ENCODE data around the gene MEG3. TPM values are rescaled to one million over a fixed set of nuclear protein-coding genes. Genes with fewer than 3 reads are reported as not detected.

The MEG3 gene
- total and polyA plus RNA-seq, 2 experiments from 2014 or later = not detected

DNA sequence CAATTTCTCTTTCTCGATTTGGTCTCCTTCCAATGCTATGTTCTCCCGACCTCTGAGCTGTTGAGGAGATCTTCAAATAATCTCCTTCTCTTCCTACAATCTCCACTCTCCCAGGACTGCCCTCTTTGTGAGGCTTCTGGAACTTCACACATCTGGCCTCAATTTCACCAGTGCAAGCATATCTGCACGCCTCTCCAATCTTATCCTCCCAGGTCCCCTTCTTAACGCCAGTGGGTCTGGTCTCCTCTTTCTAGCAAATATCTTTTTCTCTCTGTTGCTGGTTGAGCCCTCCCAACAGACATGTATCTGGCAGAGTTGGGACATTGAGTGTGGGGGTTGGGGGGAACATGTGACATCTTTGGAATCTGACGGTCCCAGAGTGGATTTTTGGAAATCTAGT lies 59.7 kb downstream of the MEG3 start:
- no peaks in the 10 kb centered on the region for H4K20me1 ChIP-seq (replicated peaks; ENCODE audit: insufficient read depth)
- no peak overlapping the region for H3K4me2 ChIP-seq
- Mint-ChIP-seq H3K9me3 (peaks cover 20% of the 10 kb centered on the region), H3K27me3 (ENCODE audit: insufficient read depth, low read depth, poor library complexity) (peaks cover 6% of the 10 kb centered on the region), H3K27ac (no peak overlapping the region), H3K36me3 (ENCODE audit: low read depth) (peaks cover 2% of the 10 kb centered on the region; the same call in 2 of the 3 replicates), H3K4me1 (peaks cover 17% of the 10 kb centered on the region), H3K4me3 (no peak overlapping the region)
- no peaks in the 10 kb centered on the region for H3K79me2 ChIP-seq (replicated peaks; ENCODE audit: insufficient read depth)
- ATAC-seq (no peak), DNase-seq (ENCODE audit: low spot score) (no peak)
- no peaks in the 10 kb centered on the region for H3K27me3 ChIP-seq (ENCODE audit: insufficient read depth)
- no peaks in the 10 kb centered on the region for H3F3A ChIP-seq (replicated peaks; ENCODE audit: low read depth)
- H3K9me2 ChIP-seq (ENCODE audit: insufficient read depth) = peaks cover 4% of the 10 kb centered on the region
- no peaks in the 10 kb centered on the region; the same call in 1 of the 2 replicates for H3K4me1 ChIP-seq (ENCODE audit: insufficient read depth)
- H3K4me3 ChIP-seq = no peak overlapping the region
- H3K27ac ChIP-seq (ENCODE audit: low read depth) = no peak overlapping the region
- no peak for TF ChIP-seq POLR2AphosphoS5 (IDR thresholded peaks at IDR 0.05; ENCODE audit: low read depth)
- TF ChIP-seq, protein P1, sequence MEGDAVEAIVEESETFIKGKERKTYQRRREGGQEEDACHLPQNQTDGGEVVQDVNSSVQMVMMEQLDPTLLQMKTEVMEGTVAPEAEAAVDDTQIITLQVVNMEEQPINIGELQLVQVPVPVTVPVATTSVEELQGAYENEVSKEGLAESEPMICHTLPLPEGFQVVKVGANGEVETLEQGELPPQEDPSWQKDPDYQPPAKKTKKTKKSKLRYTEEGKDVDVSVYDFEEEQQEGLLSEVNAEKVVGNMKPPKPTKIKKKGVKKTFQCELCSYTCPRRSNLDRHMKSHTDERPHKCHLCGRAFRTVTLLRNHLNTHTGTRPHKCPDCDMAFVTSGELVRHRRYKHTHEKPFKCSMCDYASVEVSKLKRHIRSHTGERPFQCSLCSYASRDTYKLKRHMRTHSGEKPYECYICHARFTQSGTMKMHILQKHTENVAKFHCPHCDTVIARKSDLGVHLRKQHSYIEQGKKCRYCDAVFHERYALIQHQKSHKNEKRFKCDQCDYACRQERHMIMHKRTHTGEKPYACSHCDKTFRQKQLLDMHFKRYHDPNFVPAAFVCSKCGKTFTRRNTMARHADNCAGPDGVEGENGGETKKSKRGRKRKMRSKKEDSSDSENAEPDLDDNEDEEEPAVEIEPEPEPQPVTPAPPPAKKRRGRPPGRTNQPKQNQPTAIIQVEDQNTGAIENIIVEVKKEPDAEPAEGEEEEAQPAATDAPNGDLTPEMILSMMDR (conservative IDR thresholded peaks at IDR 0.05; ENCODE audit: low read depth in 2 of 2) = no peak
- TF ChIP-seq, protein P2, sequence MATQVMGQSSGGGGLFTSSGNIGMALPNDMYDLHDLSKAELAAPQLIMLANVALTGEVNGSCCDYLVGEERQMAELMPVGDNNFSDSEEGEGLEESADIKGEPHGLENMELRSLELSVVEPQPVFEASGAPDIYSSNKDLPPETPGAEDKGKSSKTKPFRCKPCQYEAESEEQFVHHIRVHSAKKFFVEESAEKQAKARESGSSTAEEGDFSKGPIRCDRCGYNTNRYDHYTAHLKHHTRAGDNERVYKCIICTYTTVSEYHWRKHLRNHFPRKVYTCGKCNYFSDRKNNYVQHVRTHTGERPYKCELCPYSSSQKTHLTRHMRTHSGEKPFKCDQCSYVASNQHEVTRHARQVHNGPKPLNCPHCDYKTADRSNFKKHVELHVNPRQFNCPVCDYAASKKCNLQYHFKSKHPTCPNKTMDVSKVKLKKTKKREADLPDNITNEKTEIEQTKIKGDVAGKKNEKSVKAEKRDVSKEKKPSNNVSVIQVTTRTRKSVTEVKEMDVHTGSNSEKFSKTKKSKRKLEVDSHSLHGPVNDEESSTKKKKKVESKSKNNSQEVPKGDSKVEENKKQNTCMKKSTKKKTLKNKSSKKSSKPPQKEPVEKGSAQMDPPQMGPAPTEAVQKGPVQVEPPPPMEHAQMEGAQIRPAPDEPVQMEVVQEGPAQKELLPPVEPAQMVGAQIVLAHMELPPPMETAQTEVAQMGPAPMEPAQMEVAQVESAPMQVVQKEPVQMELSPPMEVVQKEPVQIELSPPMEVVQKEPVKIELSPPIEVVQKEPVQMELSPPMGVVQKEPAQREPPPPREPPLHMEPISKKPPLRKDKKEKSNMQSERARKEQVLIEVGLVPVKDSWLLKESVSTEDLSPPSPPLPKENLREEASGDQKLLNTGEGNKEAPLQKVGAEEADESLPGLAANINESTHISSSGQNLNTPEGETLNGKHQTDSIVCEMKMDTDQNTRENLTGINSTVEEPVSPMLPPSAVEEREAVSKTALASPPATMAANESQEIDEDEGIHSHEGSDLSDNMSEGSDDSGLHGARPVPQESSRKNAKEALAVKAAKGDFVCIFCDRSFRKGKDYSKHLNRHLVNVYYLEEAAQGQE (IDR thresholded peaks at IDR 0.05; ENCODE audit: unreplicated experiment) = no peak
- no peak for TF ChIP-seq EZH2 (IDR thresholded peaks at IDR 0.05; ENCODE audit: low read depth, unreplicated experiment)
- TF ChIP-seq, protein P3, sequence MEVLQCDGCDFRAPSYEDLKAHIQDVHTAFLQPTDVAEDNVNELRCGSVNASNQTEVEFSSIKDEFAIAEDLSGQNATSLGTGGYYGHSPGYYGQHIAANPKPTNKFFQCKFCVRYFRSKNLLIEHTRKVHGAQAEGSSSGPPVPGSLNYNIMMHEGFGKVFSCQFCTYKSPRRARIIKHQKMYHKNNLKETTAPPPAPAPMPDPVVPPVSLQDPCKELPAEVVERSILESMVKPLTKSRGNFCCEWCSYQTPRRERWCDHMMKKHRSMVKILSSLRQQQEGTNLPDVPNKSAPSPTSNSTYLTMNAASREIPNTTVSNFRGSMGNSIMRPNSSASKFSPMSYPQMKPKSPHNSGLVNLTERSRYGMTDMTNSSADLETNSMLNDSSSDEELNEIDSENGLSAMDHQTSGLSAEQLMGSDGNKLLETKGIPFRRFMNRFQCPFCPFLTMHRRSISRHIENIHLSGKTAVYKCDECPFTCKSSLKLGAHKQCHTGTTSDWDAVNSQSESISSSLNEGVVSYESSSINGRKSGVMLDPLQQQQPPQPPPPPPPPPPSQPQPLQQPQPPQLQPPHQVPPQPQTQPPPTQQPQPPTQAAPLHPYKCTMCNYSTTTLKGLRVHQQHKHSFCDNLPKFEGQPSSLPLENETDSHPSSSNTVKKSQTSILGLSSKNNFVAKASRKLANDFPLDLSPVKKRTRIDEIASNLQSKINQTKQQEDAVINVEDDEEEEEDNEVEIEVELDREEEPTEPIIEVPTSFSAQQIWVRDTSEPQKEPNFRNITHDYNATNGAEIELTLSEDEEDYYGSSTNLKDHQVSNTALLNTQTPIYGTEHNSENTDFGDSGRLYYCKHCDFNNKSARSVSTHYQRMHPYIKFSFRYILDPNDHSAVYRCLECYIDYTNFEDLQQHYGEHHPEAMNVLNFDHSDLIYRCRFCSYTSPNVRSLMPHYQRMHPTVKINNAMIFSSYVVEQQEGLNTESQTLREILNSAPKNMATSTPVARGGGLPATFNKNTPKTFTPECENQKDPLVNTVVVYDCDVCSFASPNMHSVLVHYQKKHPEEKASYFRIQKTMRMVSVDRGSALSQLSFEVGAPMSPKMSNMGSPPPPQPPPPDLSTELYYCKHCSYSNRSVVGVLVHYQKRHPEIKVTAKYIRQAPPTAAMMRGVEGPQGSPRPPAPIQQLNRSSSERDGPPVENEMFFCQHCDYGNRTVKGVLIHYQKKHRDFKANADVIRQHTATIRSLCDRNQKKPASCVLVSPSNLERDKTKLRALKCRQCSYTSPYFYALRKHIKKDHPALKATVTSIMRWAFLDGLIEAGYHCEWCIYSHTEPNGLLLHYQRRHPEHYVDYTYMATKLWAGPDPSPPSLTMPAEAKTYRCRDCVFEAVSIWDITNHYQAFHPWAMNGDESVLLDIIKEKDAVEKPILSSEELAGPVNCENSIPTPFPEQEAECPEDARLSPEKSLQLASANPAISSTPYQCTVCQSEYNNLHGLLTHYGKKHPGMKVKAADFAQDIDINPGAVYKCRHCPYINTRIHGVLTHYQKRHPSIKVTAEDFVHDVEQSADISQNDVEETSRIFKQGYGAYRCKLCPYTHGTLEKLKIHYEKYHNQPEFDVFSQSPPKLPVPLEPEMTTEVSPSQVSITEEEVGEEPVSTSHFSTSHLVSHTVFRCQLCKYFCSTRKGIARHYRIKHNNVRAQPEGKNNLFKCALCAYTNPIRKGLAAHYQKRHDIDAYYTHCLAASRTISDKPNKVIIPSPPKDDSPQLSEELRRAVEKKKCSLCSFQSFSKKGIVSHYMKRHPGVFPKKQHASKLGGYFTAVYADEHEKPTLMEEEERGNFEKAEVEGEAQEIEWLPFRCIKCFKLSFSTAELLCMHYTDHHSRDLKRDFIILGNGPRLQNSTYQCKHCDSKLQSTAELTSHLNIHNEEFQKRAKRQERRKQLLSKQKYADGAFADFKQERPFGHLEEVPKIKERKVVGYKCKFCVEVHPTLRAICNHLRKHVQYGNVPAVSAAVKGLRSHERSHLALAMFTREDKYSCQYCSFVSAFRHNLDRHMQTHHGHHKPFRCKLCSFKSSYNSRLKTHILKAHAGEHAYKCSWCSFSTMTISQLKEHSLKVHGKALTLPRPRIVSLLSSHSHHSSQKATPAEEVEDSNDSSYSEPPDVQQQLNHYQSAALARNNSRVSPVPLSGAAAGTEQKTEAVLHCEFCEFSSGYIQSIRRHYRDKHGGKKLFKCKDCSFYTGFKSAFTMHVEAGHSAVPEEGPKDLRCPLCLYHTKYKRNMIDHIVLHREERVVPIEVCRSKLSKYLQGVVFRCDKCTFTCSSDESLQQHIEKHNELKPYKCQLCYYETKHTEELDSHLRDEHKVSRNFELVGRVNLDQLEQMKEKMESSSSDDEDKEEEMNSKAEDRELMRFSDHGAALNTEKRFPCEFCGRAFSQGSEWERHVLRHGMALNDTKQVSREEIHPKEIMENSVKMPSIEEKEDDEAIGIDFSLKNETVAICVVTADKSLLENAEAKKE (CRISPR knock-in tag; IDR thresholded peaks at IDR 0.05) = no peak
- TF ChIP-seq STAT1 (IDR thresholded peaks at IDR 0.05; ENCODE audit: unreplicated experiment) = no peak
- TF ChIP-seq JUNB (IDR thresholded peaks at IDR 0.05; ENCODE audit: unreplicated experiment) = no peak
- TF ChIP-seq EZH2phosphoT487 (IDR thresholded peaks at IDR 0.05; ENCODE audit: unreplicated experiment) = no peak
- no peak for TF ChIP-seq ZNF331 (CRISPR knock-in tag; IDR thresholded peaks at IDR 0.05; ENCODE audit: low read depth)
- TF ChIP-seq, protein P4, sequence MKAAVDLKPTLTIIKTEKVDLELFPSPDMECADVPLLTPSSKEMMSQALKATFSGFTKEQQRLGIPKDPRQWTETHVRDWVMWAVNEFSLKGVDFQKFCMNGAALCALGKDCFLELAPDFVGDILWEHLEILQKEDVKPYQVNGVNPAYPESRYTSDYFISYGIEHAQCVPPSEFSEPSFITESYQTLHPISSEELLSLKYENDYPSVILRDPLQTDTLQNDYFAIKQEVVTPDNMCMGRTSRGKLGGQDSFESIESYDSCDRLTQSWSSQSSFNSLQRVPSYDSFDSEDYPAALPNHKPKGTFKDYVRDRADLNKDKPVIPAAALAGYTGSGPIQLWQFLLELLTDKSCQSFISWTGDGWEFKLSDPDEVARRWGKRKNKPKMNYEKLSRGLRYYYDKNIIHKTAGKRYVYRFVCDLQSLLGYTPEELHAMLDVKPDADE (IDR thresholded peaks at IDR 0.05) = no peak
- TF ChIP-seq CREB1 (CRISPR knock-in tag; IDR thresholded peaks at IDR 0.05; ENCODE audit: low read depth) = no peak
- TF ChIP-seq NANOG (IDR thresholded peaks at IDR 0.05; ENCODE audit: borderline replicate concordance) = no peak
- TF ChIP-seq ZNF114 (CRISPR knock-in tag; IDR thresholded peaks at IDR 0.05) = no peak
- H2AFZ ChIP-seq = no peak overlapping the region; the same call in 1 of the 2 replicates
- no peaks in the 10 kb centered on the region for H3K36me3 ChIP-seq (ENCODE audit: insufficient read depth)

Measured in GM23338 (cell line).